GM11168 (cell line): ENCODE results near the gene DPY19L3.
"Not testable (repeated sequence)": the region's sequence is repeated elsewhere in the genome, so short reads cannot be mapped to it uniquely, and the experiment has no call there.

Experiments used
- in situ Hi-C: fragments of 300-500 bp; cut with MboI; formaldehyde crosslinking; loops from one replicate; pipeline ENCODE4 v1.12.0; 2022; ENCODE audit warnings: low sequenced_read_pairs; ENCODE audit not compliant: unreplicated experiment

The DPY19L3 gene

DNA sequence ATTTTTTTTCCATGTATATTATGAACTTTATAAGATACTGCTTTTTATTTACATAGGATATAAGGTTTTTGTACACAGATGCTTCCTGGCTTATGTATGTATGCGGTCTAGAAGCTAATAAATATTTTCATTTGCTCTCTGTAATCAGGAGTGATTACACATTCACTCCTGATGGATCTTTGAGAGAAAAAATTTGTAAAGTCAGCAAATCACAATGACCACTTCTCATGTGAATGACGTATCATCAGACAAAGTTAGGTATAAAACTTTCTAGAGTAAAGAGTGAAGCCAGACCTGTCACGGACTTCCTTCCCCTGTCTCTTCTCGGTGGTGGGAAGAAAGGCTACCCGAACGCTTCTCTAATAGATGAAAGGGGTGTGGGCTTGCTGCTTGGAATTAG, 31.1 kb downstream of the DPY19L3 start:
- in situ Hi-C loops, result no loop called here

DNA sequence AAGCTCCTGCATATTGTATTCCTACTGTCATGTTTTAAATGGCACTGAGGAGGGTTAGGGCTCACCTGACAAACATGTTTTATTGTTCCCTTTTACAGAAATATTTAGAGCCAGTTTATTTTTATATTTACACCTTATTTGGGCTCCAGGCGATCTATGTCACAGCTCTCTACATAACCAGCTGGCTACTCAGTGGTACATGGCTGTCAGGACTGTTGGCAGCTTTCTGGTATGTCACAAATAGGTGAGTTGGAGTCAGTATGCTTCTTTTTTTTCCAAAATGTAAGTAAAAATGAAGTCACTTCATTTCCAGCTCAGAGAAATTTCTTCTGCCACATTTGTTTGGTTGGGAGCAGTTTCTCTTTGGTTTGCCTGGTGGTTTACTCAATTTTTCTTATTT, 31.5 kb downstream of the DPY19L3 start:
- in situ Hi-C loops, result no loop called here

DNA sequence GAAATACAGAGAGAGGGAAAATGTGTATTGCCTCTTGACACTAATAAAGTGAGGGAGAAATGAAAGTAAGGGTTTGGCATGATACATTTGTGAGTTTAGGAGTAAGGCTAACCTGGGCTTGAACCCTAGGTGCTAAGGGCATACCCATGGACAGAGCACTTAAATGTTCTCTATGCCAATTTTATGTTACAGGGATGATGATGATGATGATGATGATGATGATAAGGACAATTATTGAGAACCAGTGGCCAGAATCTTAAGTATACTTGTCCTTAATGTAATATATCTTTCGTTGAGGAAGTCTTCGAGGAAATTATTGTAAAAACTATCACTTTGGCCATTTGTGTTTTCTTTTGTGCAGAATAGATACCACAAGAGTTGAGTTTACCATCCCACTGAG, 33.2 kb downstream of the DPY19L3 start:
- in situ Hi-C loops, result no loop called here

- in situ Hi-C loops, result no loop called here
These were observed 37.1 kb downstream of the DPY19L3 start for GRCh38 chr19:32442650-32443049.

DNA sequence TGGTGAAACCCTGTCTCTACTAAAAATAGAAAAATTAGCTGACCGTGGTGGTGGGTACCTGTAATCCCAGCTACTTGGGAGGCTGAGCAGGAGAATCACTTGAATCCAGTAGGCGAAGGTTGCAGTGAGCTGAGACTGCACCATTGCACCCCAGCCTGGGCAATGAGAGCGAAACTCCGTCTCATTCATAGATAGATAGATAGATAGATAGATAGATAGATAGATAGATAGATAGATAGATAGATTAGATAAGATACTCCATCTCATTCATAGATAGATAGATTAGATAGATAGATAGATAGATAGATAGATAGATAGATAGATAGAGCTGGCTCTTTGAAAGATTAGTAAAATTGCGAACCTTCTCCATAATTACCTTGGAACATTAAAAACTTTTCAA, 42.0 kb downstream of the DPY19L3 start:
- in situ Hi-C loops, result not testable (repeated sequence)

- in situ Hi-C loops, result no loop called here
These were observed 42.5 kb downstream of the DPY19L3 start for GRCh38 chr19:32448026-32448425.

DNA sequence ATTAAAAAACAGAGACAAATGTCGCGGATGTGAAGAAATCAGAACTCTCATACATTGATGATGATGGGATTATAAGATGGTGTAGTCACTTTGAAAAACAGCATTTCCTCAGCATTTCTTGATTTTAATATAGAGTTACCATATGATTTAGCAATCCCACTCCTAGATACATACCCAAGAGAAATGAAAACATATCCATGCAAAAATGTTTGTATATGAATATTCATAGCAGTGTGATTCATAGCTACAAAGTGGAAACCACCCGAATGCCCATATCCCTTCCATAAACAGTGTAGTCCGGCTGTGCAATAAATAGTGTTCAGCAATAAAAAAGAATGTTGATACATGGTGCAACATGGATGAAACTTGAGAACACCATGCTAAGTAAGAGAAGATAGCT, 44.6 kb downstream of the DPY19L3 start:
- in situ Hi-C loops, result no loop called here

DNA sequence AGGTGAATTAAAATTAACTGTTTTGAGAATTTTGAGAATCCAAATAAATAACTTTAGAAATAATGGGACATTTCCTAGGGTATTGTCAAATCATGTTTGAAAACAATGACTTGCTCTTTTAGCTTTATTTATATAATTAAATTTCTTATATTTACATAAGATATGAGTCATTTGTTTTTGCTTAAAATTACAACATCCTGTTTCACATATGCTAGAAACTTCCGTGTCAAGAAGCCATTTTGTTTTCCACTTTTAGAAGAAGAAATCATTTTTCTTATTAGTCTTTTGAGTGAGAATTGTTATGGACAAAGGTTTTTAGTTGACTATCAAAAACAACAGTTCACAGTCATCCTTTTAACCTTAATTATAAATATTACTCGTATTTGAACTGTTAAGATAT, 48.2 kb downstream of the DPY19L3 start:
- in situ Hi-C loops, result no loop called here

DNA sequence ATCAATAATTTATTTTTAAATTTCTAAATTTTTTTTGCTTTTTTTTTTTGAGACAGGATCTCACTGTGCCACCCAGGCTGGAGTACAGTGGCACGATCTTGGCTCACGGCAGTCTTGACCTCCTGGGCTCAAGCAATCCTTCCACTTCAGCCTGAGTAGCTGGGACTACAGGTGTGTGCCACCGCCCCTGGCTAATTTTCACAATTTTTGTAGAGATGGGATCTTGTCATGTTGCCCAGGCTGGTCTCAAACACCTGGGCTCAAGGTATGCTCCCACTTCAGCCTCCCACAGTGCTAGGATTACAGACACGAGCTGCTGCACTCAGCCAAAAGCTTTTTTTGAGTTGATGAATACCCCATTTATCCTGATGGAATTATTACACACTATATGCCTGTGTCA, 50.8 kb downstream of the DPY19L3 start:
- in situ Hi-C loops, result no loop called here

- in situ Hi-C loops, result no loop called here
These were observed 52.1 kb downstream of the DPY19L3 start for GRCh38 chr19:32457571-32458158.

DNA sequence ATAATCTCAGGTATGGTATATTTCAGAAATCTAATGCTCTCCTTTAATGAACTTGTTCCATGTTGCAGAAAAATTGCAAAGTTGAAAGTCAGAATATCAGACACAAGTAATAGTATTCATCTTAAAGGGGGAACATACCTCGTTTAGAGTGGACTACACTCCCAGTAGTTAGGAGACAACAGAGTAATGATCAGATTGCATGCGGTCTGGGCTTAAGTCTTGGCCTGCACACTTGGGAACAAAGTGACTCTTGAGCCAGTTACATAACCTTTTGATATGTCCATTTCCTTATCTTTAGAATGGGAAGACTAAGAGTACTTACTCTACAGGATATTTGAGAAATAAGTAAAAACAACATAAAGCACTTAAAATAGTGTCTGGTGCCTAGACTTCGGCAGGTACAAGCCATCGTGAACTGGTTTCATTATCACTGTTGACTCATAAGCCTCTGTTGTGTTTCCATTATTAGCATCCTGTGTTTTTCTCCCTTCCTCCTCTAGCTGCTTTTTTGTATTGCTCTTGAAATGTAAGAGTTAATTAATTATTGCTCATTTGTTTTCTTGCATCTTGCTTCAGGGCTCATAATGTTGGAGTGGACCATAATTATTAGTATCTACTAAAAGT, 53.0 kb downstream of the DPY19L3 start:
- in situ Hi-C loops, result no loop called here

GRCh38 chr19:32459204-32459865, 53.8 kb downstream of the DPY19L3 start:
- in situ Hi-C loops, result no loop called here

DNA sequence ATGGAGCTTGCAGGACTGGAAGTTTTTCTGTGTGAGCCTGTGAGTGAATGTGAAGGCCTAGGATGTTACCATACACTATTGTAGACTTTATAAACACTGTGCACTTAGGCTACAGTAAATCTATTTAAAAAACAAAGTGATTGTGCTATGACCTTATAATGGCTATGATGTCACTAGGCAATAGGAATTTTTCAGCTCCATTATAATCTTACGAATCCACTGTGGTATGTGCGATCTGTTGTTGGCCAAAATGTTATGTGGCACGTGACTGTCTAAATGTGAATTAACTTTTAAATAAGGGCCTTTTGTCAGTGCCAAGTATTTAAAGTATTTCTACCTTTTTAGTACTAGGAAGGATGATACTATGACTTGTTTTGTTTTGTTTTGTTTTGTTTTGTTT, 54.9 kb downstream of the DPY19L3 start:
- in situ Hi-C loops, result no loop called here

GRCh38 chr19:32464279-32464678, 58.7 kb downstream of the DPY19L3 start:
- in situ Hi-C loops, result no loop called here

- in situ Hi-C loops, result no loop called here
These were observed 59.6 kb downstream of the DPY19L3 start for GRCh38 chr19:32465176-32465575.

GRCh38 chr19:32469795-32470194, 64.2 kb downstream of the DPY19L3 start:
- in situ Hi-C loops, result no loop called here

GRCh38 chr19:32471095-32471494, 65.5 kb downstream of the DPY19L3 start:
- in situ Hi-C loops, result no loop called here

GRCh38 chr19:32471811-32472210, 66.2 kb downstream of the DPY19L3 start:
- in situ Hi-C loops, result no loop called here

GRCh38 chr19:32475141-32476031, 69.8 kb downstream of the DPY19L3 start:
- in situ Hi-C loops, result no loop called here

DNA sequence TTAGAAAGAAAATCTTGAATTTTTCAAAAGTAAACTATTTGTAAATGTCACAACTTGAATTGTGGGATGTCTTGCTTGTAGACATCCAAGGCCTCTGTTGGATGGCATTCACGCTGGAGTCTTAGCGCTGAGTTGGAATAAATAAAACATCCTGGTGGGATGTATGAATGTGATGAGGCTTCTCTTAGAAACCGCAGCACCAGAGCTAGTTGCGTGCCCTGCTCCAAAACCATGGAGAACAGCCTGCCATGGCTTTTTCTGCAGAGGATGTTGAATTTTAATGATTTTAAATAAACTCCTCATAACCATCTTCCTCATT, 70.4 kb downstream of the DPY19L3 start:
- in situ Hi-C loops, result no loop called here

- in situ Hi-C loops, result no loop called here
These were observed 74.8 kb downstream of the DPY19L3 start for GRCh38 chr19:32480321-32480720.
